Measurements from ENCODE around the gene ATXN1.

- TF ChIP-seq, protein P1, sequence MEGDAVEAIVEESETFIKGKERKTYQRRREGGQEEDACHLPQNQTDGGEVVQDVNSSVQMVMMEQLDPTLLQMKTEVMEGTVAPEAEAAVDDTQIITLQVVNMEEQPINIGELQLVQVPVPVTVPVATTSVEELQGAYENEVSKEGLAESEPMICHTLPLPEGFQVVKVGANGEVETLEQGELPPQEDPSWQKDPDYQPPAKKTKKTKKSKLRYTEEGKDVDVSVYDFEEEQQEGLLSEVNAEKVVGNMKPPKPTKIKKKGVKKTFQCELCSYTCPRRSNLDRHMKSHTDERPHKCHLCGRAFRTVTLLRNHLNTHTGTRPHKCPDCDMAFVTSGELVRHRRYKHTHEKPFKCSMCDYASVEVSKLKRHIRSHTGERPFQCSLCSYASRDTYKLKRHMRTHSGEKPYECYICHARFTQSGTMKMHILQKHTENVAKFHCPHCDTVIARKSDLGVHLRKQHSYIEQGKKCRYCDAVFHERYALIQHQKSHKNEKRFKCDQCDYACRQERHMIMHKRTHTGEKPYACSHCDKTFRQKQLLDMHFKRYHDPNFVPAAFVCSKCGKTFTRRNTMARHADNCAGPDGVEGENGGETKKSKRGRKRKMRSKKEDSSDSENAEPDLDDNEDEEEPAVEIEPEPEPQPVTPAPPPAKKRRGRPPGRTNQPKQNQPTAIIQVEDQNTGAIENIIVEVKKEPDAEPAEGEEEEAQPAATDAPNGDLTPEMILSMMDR (IDR thresholded peaks at IDR 0.05) = no peak
- no peak for TF ChIP-seq POLR2A (IDR thresholded peaks at IDR 0.05)
These were observed 411.7 kb downstream of the ATXN1 start for GRCh38 chr6:16349544-16349943.

Measured in testis (tissue), 2 donors.